Astrocyte (in vitro differentiated cells and primary cell): ENCODE results near the gene ASIC4. TPM values are rescaled to one million over a fixed set of nuclear protein-coding genes. Genes with fewer than 3 reads are reported as not detected.

ENCODE experiments used
- DNase-seq: peaks from one replicate; pipeline ENCODE4 v3.0.0-alpha.2; 2010; ENCODE audit warnings: low read depth
- FAIRE-seq: peaks from 2 replicates; lab custom pipeline; 2011; peaks lifted over from hg19 to GRCh38; lab: Jason Lieb, UNC
- H2AFZ ChIP-seq: 2 replicates; pipeline ENCODE4 v1.6.0; 2012; ENCODE audit warnings: low read depth, low read length, inconsistent platforms
- H3K27ac ChIP-seq: 2 replicates; pipeline ENCODE4 v1.5.1; 2011; ENCODE audit warnings: low read depth, low read length, inconsistent platforms
- H3K27me3 ChIP-seq: 2 replicates; pipeline ENCODE4 v1.6.0; 2011; ENCODE audit warnings: low read length, inconsistent platforms; ENCODE audit not compliant: insufficient read depth
- H3K36me3 ChIP-seq: 2 replicates; pipeline ENCODE4 v1.5.1; 2011; ENCODE audit warnings: low read length, inconsistent platforms; ENCODE audit not compliant: insufficient read depth
- H3K4me1 ChIP-seq: 2 replicates; pipeline ENCODE4 v1.5.1; 2011; ENCODE audit warnings: low read length, inconsistent platforms; ENCODE audit not compliant: insufficient read depth
- H3K4me2 ChIP-seq: 2 replicates; pipeline ENCODE4 v1.6.0; 2012; ENCODE audit warnings: low read length, inconsistent platforms
- H3K4me3 ChIP-seq: 2 replicates; pipeline ENCODE4 v1.5.1; 2011; ENCODE audit warnings: low read depth, mild to moderate bottlenecking, low read length, inconsistent platforms; ENCODE audit not compliant: insufficient read depth
- H3K79me2 ChIP-seq: 2 replicates; pipeline ENCODE4 v1.6.0; 2012; ENCODE audit warnings: mild to moderate bottlenecking, low read length, inconsistent platforms; ENCODE audit not compliant: insufficient read depth
- H3K9ac ChIP-seq: 2 replicates; pipeline ENCODE4 v1.6.0; 2012; ENCODE audit warnings: mild to moderate bottlenecking, low read length, inconsistent platforms
- H3K9me3 ChIP-seq: 2 replicates; pipeline ENCODE4 v1.5.1; 2012; ENCODE audit warnings: low read depth, mild to moderate bottlenecking, low read length, inconsistent platforms; ENCODE audit not compliant: insufficient read depth
- H4K20me1 ChIP-seq: 2 replicates; pipeline ENCODE4 v1.6.0; 2012; ENCODE audit warnings: low read length, inconsistent platforms; ENCODE audit not compliant: insufficient read depth
- H3K27ac Mint-ChIP-seq: one replicate; pipeline ENCODE4 v1.8.0; 2021; ENCODE audit warnings: mild to moderate bottlenecking, mixed read lengths; ENCODE audit not compliant: unreplicated experiment
- H3K27me3 Mint-ChIP-seq: one replicate; pipeline ENCODE4 v1.8.0; 2021; ENCODE audit warnings: low read depth, mixed read lengths; ENCODE audit not compliant: unreplicated experiment
- H3K36me3 Mint-ChIP-seq: one replicate; pipeline ENCODE4 v1.8.0; 2021; ENCODE audit warnings: low read depth, mixed read lengths; ENCODE audit not compliant: unreplicated experiment
- H3K4me1 Mint-ChIP-seq: one replicate; pipeline ENCODE4 v1.8.0; 2021; ENCODE audit warnings: low read depth, mixed read lengths; ENCODE audit not compliant: unreplicated experiment
- H3K4me3 Mint-ChIP-seq: one replicate; pipeline ENCODE4 v1.8.0; 2021; ENCODE audit warnings: mild to moderate bottlenecking, moderate library complexity, mixed read lengths; ENCODE audit not compliant: unreplicated experiment
- H3K9me3 Mint-ChIP-seq: one replicate; pipeline ENCODE4 v1.8.0; 2021; ENCODE audit warnings: mild to moderate bottlenecking, mixed read lengths; ENCODE audit not compliant: unreplicated experiment
- EZH2 ChIP-seq: IDR thresholded peaks from 2 replicates; pipeline ENCODE4 v1.6.1; 2012; ENCODE audit warnings: mild to moderate bottlenecking, low read length, inconsistent platforms; ENCODE audit not compliant: insufficient read depth
- total RNA-seq: library from RNA; stranded (reverse); gene quantifications from 2 replicates; pipeline ENCODE4 v1.2.1, GENCODE V29; 2021
- TF ChIP-seq, protein P1 (sequence below): IDR thresholded peaks from 2 replicates; pipeline ENCODE4 v1.5.1; 2011; ENCODE audit warnings: low read depth, mild to moderate bottlenecking, inconsistent platforms, low read length, moderate library complexity; ENCODE audit not compliant: insufficient read depth

The ASIC4 gene
- total RNA-seq, 1 donor from 2014 or later: 0.39 TPM

DNA sequence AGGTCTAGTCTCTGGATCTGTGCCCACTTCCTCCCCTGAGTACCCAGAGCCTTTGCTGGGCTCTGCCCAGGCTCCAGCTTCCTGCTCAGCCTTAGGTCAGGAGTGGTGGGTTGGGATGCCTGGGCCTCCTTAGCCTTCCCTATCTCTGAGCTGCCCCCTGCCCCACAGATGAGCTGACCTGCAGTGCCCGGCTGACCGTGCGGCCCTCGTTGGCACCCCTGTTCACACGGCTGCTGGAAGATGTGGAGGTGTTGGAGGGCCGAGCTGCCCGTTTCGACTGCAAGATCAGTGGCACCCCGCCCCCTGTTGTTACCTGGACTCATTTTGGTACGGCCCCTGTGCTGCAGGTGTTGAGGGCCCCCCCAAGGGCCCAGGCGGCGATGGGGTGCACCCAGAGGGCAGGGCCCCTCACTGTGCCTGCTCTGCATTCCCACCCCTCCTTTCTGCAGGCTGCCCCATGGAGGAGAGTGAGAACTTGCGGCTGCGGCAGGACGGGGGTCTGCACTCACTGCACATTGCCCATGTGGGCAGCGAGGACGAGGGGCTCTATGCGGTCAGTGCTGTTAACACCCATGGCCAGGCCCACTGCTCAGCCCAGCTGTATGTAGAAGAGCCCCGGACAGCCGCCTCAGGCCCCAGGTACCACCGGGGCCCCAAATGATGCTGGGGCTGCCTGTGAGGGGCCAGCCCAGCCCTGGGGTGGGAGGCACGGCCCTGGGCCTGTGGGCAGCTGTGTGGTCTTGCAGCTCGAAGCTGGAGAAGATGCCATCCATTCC lies 45.7 kb upstream of the ASIC4 start:
- Histone ChIP-seq H3K4me2 (no peak overlapping the region), H3K27me3 (no peaks in the 10 kb centered on the region), H3K27ac (peak overlapping the region; percentile 13), H3K4me1 (peaks cover 14% of the 10 kb centered on the region), H3K9ac (peak overlapping the region; percentile 24), H2AFZ (no peak overlapping the region), H3K4me3 (no peak overlapping the region), H3K36me3 (peaks cover 7% of the 10 kb centered on the region), H3K79me2 (no peaks in the 10 kb centered on the region), H3K9me3 (no peaks in the 10 kb centered on the region), H4K20me1 (no peaks in the 10 kb centered on the region)
- TF ChIP-seq, protein P1, sequence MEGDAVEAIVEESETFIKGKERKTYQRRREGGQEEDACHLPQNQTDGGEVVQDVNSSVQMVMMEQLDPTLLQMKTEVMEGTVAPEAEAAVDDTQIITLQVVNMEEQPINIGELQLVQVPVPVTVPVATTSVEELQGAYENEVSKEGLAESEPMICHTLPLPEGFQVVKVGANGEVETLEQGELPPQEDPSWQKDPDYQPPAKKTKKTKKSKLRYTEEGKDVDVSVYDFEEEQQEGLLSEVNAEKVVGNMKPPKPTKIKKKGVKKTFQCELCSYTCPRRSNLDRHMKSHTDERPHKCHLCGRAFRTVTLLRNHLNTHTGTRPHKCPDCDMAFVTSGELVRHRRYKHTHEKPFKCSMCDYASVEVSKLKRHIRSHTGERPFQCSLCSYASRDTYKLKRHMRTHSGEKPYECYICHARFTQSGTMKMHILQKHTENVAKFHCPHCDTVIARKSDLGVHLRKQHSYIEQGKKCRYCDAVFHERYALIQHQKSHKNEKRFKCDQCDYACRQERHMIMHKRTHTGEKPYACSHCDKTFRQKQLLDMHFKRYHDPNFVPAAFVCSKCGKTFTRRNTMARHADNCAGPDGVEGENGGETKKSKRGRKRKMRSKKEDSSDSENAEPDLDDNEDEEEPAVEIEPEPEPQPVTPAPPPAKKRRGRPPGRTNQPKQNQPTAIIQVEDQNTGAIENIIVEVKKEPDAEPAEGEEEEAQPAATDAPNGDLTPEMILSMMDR: no peak
- TF ChIP-seq EZH2: no peak
- DNase-seq: no peak
- FAIRE-seq: no peak
- Mint-ChIP-seq H3K4me3 (no peak overlapping the region), H3K9me3 (no peaks in the 10 kb centered on the region), H3K27ac (no peak overlapping the region), H3K36me3 (peaks cover 29% of the 10 kb centered on the region), H3K27me3 (peaks cover 5% of the 10 kb centered on the region), H3K4me1 (peaks cover 12% of the 10 kb centered on the region)

DNA sequence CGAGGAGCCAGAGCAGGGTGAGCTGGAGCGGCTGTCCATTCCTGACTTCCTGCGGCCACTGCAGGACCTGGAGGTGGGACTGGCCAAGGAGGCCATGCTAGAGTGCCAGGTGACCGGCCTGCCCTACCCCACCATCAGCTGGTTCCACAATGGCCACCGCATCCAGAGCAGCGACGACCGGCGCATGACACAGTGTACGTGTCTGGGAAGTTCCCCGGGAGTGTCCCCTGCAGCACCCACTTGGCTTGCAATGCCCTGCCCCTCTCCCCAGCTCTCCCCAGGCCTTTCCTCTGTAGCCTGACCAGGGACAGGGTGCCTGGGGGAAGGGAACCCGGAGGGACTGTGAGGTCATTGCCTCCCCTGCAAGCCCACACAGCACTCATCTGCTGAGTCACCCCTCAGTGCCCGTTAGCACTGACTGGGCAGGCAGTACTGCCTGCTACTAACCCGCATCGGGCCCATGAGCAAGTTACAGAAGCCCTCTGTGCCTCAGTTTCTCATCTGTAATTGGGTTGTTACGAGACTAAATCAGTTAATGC lies 45.0 kb upstream of the ASIC4 start:
- H4K20me1 ChIP-seq: no peaks in the 10 kb centered on the region
- H3K4me3 Mint-ChIP-seq: peak overlapping the region; percentile 34
- peaks cover 14% of the 10 kb centered on the region for H3K4me1 ChIP-seq
- peaks cover 8% of the 10 kb centered on the region for H3K36me3 ChIP-seq
- DNase-seq (peak; percentile 72), FAIRE-seq (no peak)
- TF ChIP-seq, protein P1: no peak
- no peak for TF ChIP-seq EZH2
- H3K79me2 ChIP-seq: no peaks in the 10 kb centered on the region
- H3K27ac ChIP-seq: peak overlapping the region; percentile 13
- H3K36me3 Mint-ChIP-seq: peaks cover 29% of the 10 kb centered on the region
- H3K4me2 ChIP-seq: no peak overlapping the region
- H3K27me3 ChIP-seq: no peaks in the 10 kb centered on the region
- H3K4me3 ChIP-seq: no peak overlapping the region
- no peaks in the 10 kb centered on the region for H3K9me3 Mint-ChIP-seq
- peaks cover 7% of the 10 kb centered on the region for H3K27me3 Mint-ChIP-seq
- H3K9ac ChIP-seq: peak overlapping the region; percentile 24
- no peaks in the 10 kb centered on the region for H3K9me3 ChIP-seq
- H2AFZ ChIP-seq: no peak overlapping the region
- no peak overlapping the region for H3K27ac Mint-ChIP-seq
- H3K4me1 Mint-ChIP-seq: peaks cover 12% of the 10 kb centered on the region

DNA sequence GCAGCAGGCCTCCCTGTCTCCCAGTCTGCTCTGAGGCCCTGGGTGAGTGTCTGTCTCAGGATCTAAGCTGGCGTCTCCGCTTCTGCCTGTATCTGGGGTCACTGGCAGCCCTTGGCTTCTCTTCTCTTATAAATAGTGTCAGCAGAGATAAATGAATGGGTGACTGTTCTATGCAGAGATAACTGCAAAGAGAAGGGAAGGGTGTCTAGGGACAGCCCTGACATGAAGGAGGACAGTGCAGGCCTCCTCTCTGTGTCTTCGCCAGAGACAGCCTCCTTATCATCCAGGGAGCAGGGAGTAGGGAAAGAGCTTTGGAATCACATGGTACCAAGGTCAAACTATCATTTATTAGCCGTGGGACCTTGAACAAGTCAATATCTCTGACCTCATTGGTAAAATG lies 43.9 kb upstream of the ASIC4 start:
- Mint-ChIP-seq H3K36me3 (peaks cover 22% of the 10 kb centered on the region), H3K4me1 (peaks cover 12% of the 10 kb centered on the region), H3K4me3 (no peak overlapping the region), H3K9me3 (no peaks in the 10 kb centered on the region), H3K27me3 (peaks cover 7% of the 10 kb centered on the region), H3K27ac (peak overlapping the region; percentile 34)
- H3K4me3 ChIP-seq: no peak overlapping the region
- DNase-seq (no peak), FAIRE-seq (no peak)
- H3K79me2 ChIP-seq: no peaks in the 10 kb centered on the region
- H3K4me1 ChIP-seq: peaks cover 16% of the 10 kb centered on the region
- TF ChIP-seq, protein P1: no peak
- no peak for TF ChIP-seq EZH2
- H2AFZ ChIP-seq: no peak overlapping the region
- H3K9ac ChIP-seq: no peak overlapping the region
- H3K27me3 ChIP-seq: no peaks in the 10 kb centered on the region
- H3K9me3 ChIP-seq: no peaks in the 10 kb centered on the region
- no peak overlapping the region for H3K27ac ChIP-seq
- peaks cover 9% of the 10 kb centered on the region for H3K36me3 ChIP-seq
- H3K4me2 ChIP-seq: no peak overlapping the region
- H4K20me1 ChIP-seq: no peaks in the 10 kb centered on the region
